Measurements from ENCODE around the gene MRPL19. TPM values are rescaled to one million over a fixed set of nuclear protein-coding genes. Genes with fewer than 3 reads are reported as not detected.
"Not testable (repeated sequence)": the region's sequence is repeated elsewhere in the genome, so short reads cannot be mapped to it uniquely, and the experiment has no call there.

MRPL19 gene
- total RNA-seq, 1 donor from 2014 or later: 39.8 TPM

DNA sequence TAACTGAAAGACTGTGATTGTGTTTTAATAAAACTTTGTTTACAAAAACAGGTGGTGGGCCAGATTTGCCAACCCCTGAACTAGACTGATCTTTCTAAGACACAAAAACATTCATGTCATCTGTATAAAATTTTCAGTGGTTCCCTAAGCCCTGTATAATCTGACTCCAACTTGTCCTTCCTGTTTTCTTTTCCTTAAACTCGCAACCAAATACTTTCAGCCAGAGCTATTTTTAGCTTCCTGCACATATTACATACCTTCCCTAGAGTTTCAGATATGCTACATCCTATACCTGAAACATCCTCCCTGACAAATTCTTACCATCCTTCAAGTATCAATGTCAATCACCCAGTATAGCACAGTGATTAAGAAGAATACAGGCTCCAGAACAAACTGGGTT, 59.3 kb downstream of the MRPL19 start:
- no peaks in the 10 kb centered on the region for H3K27me3 ChIP-seq (ENCODE audit: low read depth)
- ATAC-seq (no peak), DNase-seq (no peak)
- H3K9me3 ChIP-seq: no peaks in the 10 kb centered on the region
- no peak overlapping the region for H3K4me3 ChIP-seq
- H3K4me1 ChIP-seq: peaks cover 16% of the 10 kb centered on the region
- H3K27ac ChIP-seq: no peak overlapping the region
- TF ChIP-seq, protein P1, sequence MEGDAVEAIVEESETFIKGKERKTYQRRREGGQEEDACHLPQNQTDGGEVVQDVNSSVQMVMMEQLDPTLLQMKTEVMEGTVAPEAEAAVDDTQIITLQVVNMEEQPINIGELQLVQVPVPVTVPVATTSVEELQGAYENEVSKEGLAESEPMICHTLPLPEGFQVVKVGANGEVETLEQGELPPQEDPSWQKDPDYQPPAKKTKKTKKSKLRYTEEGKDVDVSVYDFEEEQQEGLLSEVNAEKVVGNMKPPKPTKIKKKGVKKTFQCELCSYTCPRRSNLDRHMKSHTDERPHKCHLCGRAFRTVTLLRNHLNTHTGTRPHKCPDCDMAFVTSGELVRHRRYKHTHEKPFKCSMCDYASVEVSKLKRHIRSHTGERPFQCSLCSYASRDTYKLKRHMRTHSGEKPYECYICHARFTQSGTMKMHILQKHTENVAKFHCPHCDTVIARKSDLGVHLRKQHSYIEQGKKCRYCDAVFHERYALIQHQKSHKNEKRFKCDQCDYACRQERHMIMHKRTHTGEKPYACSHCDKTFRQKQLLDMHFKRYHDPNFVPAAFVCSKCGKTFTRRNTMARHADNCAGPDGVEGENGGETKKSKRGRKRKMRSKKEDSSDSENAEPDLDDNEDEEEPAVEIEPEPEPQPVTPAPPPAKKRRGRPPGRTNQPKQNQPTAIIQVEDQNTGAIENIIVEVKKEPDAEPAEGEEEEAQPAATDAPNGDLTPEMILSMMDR (IDR thresholded peaks at IDR 0.05): no peak
- intact Hi-C loops (cut with DNase I): no loop called here
- H3K36me3 ChIP-seq: peaks cover 54% of the 10 kb centered on the region

DNA sequence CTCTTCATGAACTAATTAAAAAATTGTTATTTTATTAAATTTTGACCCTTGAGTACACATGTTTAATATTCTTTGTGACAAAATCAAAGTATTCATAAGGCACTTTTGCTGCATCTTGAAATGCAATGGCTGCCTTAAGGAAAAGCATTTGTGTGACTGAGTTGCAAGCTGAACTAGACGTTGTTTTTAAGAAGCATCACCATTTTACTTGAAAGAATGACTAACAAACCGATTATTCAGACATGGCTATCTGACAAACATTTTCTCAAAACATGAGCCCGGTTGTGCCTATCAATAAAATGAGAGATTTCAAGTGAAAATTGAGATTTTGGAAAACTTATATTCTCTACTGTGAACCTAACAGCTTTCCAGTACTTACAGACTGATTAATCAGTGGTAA, 61.3 kb downstream of the MRPL19 start:
- Histone ChIP-seq H3K4me3 (no peak overlapping the region), H3K4me1 (peaks cover 16% of the 10 kb centered on the region), H3K9me3 (no peaks in the 10 kb centered on the region), H3K27me3 (ENCODE audit: low read depth) (no peaks in the 10 kb centered on the region), H3K36me3 (peaks cover 35% of the 10 kb centered on the region), H3K27ac (no peak overlapping the region)
- intact Hi-C loops (cut with DNase I): no loop called here
- ATAC-seq (no peak), DNase-seq (no peak)
- TF ChIP-seq, protein P1 (IDR thresholded peaks at IDR 0.05): no peak

DNA sequence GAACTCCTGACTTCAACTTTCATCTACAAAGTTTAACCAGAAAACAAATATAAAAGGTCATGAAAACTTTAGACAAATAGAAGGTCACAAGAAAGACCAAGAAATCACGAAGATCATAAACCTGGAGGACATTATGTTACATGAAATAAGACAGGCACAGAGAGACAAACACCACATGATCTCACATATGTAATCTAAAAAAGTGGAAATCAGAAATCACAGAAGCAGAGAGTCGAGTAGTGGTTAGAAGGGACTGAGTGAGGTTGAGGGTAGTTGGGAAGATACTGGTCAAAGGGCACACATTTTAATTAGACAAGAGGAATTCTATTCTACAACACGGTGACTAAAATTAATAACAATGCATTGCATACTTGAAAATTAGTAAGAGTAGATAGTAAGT, 62.7 kb downstream of the MRPL19 start:
- H3K4me3 ChIP-seq: peak overlapping the region; percentile 71

DNA sequence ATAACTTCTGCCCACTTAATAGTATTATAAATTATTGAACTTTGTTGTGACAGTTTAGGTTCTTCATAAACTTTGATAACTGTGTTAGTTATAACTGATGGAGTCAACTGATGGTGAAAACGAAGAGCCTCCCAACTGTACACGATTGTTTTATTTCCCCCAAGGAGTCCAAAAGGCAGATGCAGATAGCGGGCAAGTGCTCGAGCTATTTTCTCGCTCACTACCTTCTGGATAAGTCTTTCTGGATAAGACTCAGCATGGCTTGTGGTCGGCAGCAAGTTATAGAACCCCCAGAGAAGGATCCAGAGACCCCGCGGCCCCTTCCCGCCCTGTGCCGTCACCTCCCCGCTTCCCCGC, 63.6 kb downstream of the MRPL19 start:
- Histone ChIP-seq H3K27me3 (ENCODE audit: low read depth) (no peaks in the 10 kb centered on the region), H3K36me3 (peaks cover 12% of the 10 kb centered on the region), H3K4me1 (peaks cover 16% of the 10 kb centered on the region), H3K9me3 (no peaks in the 10 kb centered on the region), H3K27ac (peak overlapping the region; percentile 90), H3K4me3 (peak overlapping the region; percentile 71)
- no peak for ATAC-seq
- TF ChIP-seq, protein P1 (IDR thresholded peaks at IDR 0.05): no peak
- intact Hi-C loops (cut with DNase I): no loop called here
- DNase-seq: no peak

More for the DNA sequence above, 62.7 kb downstream of the MRPL19 start:
- ATAC-seq: no peak
- intact Hi-C loops (cut with DNase I): no loop called here
- peaks cover 16% of the 10 kb centered on the region for H3K4me1 ChIP-seq
- H3K27me3 ChIP-seq (ENCODE audit: low read depth): no peaks in the 10 kb centered on the region
- DNase-seq: no peak
- H3K27ac ChIP-seq: no peak overlapping the region
- TF ChIP-seq, protein P1 (IDR thresholded peaks at IDR 0.05): no peak
- H3K9me3 ChIP-seq: no peaks in the 10 kb centered on the region
- peaks cover 21% of the 10 kb centered on the region for H3K36me3 ChIP-seq

DNA sequence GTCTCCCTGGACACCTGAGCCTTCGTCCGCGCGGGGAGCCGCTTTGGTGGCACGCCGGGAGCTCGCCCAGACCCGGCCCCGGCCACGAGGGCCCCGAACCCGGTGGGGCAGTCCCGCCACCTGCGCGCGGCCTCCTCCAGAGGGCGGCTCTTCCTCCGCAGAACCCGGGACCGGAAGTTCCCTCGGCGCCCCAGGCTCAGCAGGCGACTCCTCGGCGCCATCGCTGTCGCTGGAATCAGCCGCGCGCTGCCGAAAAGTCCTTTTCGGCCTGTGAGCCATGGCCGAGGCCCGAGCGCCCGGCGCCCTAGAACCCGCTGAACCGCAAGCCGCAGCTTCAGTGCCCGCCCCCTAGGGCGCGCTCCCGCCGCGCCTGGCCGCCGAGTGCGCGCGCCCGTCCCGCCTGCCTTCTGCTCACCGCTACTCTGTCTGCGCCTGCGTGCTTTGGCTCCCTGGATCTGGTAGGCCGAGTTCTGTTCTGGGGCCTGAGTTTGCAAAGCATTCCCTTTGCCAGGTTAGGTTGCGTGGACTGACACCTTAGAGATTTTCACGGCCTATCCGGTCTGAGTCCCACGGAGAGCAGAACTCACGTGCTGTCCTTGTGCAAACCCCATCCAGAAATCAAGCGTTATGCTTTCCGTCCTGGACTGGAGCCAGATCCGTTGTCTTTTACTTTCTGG, 64.1 kb downstream of the MRPL19 start, which contains the start of gene GCFC2:
GCFC2 (minus strand) TSS at position 339 of the 677 bp plus-strand sequence; CDS start at position 279, 60 bp downstream.
- peaks cover 16% of the 10 kb centered on the region for H3K4me1 ChIP-seq
- ATAC-seq (peak; percentile 98 to 99), DNase-seq (peak; percentile 94)
- no peaks in the 10 kb centered on the region for H3K27me3 ChIP-seq (ENCODE audit: low read depth)
- TF ChIP-seq, protein P1 (IDR thresholded peaks at IDR 0.05): peak; percentile 54
- H3K9me3 ChIP-seq: no peaks in the 10 kb centered on the region
- intact Hi-C loops (cut with DNase I): no loop called here
- H3K27ac ChIP-seq: peak within 1 kb of the TSS; percentile 90
- H3K4me3 ChIP-seq: peak within 1 kb of the TSS; percentile 71
- H3K36me3 ChIP-seq: peaks cover 10% of the 10 kb centered on the region

DNA sequence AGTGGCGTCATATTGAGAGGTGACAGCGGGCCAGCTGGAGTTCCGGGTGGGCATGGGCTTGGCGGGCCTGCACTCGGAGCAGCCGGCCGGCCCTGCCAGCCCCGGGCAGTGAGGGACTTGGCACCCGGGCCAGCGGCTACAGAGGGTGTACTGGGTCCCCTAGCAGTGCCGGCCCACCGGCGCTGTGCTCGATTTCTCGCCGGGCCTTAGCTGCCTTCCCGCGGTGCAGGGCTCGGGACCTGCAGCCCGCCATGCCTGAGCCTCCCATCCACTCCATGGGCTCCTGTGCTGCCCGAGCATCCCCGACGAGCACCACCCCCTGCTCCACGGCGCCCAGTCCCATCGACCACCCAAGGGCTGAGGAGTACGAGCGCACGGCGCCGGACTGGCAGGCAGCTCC, 65.0 kb downstream of the MRPL19 start:
- H3K9me3 ChIP-seq; intact Hi-C loops (cut with DNase I); DNase-seq; H3K27me3 ChIP-seq (ENCODE audit: low read depth); H3K27ac ChIP-seq; H3K4me3 ChIP-seq; H3K36me3 ChIP-seq; ATAC-seq: not testable (repeated sequence)
- H3K4me1 ChIP-seq: peaks cover 16% of the 10 kb centered on the region

Measured in lower lobe of right lung (tissue), 2 donors.